Measurements from ENCODE around the gene CBFA2T2.
"Not testable (repeated sequence)": the region's sequence is repeated elsewhere in the genome, so short reads cannot be mapped to it uniquely, and the experiment has no call there.

The CBFA2T2 gene

DNA sequence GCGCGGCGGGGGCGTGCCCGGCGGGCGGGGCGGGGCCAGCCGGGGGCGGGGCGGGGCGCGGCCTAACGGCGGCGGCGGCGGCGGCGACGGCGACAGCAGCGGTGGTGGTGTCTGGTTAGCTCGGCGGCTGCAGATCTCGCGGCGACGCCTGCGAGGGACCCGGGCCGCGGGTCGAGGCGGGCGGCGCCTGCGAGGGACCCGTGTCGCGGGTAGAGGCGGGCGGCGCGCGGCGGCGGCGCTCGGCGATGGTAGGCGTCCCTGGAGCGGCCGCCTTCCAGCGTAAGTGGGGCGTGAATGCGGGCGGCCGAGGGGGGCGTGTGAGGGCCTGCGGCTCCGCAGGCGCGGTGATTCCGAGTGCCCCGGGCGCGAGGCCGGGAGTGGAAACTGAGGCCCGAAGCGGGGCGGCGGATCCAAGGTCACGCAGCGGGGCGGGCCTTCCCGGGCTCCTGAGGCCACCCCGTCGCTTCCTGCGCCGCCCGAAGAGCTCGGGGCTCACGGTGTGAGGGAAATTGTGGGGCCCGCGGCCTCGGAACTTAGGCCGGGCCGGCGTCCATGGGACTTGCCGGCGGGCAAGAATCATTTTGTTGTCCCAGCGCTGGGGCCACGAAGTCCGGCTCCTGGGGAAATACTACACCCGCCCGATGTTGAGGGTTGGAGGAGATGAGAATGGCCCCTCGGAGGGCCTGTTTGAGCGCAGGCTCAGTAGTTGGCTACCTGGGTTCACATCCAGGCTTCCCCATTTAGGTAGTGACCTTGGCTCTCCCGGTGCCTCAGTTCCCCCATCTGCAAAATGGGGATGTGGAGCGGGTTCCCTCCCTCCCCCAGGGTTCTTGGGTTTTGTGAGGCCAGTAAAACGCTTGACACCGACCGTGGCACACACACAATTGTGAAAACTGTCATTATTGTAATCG, at the start of gene CBFA2T2:
Gene CBFA2T2, plus strand, starts transcription at position 74 of the 911 bp plus-strand sequence. Its CDS starts 172 bp downstream, at position 246.
- no peak for DNase-seq (ENCODE audit: low read depth)

DNA sequence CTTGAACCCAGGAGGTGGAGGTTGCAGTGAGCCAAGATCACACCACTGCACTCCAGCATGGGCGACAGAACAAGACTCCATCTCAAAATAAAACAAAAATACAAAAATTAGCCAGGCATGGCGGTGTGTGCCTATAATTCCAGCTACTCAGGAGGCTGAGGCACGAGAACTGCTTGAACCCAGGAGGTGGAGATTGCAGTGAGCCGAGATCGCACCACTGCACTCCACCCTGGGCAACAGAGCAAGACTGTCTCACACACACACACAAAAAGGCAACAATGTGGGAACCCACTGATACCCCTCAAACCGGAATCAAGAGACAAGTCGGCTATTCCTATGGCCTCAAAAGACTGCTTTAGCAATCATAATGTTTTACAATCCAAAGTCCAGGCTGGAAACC, 49.3 kb upstream of the CBFA2T2 start:
- DNase-seq (ENCODE audit: low read depth) = not testable (repeated sequence)

DNA sequence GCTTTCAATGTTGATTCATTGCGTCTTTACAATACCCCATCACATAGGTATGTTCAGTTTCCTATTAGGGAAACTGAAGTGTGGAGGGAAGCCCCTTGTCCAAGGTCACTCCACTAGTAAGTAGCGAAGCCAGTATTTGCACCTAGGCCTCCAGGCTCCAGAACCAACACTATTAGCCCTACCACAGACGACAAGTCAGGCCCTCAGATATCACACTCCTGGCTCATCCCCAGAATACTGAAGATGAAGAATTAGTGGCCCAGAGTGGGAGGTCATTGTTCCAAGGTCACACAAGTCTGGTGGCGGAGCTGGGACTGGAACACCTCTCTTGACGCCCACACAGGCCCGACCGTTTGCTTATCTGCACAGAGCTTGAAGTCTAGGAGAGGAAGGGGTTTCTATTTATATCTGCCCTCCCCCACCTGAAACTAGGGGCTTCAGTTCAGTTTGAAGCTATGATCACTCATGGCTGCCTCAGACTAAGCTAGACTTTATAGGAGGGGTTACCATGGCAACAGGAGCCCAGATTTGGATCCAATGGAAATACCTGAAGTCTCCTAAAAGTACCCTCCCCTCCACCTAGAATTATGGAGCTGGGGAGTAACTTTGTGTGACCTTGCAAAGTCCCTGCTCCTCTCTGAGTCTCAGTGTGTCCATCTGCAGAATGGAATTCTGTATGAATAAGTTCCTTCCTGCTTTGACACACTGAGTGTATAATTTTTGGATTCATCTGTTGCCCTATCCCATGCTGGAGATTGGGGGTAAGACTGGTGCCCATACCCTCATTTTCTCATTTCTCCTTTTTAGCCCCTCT, 48.5 kb upstream of the CBFA2T2 start:
- DNase-seq (ENCODE audit: low read depth) = no peak

DNA sequence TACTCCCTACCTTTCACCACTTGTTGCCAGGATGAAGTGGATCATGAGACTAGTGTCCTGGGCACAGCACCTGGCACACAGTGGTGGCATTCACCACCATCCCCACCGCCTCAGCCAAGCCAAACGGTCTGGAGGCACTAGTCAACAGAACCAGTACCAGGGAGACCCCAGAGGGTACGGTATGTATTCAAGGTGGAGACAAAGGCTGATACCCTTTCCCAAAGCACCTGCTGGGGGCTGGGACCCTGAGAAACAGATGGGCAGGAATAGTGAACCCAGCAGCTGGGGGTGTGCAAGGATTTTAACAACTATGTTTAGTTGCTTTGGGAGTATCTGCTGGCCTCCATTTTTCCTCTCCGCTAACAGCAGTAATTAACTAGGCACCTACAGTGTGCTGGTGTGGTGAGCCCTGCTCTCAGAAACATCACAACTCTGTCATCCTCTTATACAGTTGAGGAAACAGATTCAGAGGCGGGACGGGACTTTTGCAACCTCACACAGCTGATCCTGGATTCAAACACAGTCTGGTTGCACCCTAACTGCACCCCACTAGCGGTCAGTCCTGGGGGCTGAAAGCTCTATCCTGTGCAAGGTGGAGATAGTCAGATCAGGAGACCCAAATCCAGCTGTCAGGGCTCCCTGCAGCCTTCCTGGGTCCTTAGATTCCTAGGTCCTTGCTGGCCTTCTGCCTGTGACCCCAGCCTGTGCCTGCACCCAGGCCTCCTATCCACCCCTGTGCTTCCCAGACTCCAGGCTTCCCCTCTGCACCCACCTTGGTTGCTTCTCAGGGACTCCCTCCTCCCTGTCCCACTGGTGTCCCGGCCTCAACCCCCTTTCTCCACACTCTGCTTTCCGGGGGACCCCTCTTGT, 47.5 kb upstream of the CBFA2T2 start:
- no peak for DNase-seq (ENCODE audit: low read depth)

DNA sequence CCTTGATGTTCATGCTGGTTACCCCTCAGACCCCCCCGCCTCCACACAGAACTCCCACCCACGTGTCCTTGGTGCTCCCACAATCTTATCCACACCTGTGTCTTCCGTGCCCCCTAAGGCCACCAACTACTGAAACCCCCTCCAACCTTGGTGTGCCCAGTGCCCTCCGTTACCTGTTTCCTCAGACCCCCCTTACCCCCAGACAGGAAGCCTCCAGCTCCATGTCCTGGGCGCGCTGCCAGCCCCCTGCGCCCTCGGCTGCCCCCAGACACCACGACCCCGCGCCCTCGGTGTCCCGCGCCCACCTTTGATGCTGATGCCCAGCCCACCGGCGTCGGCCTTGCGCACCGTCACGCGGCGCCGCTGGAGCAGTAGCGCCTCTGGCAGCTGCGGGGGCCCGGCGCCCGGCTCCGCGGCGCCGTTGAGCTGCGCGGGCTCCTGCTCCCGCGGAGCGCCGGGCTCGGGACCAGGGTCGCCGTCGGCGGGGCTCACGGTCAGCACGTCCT, 46.8 kb upstream of the CBFA2T2 start:
- no peak for DNase-seq (ENCODE audit: low read depth)

DNA sequence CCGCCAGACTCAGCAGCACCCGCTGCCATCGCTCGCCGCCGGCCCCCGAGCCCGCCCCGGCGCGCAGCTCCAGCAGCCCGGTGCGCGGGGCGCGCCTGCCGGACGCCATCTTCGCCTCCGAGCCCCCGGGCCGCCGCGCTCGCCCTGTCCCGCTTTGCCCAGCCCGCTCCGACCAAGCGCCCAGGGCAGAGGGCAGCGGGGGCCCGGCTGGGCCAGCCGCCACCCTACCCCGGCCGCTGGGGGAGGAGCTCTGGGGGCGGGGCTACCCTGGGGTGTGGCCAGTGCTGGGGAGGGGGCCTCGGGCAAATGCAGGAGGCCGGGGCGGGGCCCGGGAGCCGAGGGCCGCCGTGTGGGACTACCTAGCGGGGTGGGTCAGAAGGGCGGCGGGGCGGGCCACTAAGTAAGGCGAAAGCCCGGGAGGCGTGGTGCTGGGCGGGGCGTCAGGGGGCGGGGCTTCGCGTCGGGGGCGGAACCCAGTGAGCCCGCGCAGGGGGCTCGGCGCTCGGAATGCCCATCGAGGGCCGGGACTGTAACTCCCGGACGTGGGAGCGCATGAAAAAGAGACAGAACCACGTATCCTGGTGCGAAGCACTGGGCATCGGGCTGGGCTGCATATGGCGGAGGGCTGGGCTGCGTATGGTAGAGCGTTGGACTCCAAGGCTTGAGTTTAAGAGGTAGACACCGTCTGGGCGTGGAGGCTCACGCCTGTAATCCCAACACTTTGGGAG, 46.2 kb upstream of the CBFA2T2 start, which contains the start of gene SNTA1:
Gene SNTA1, minus strand, starts transcription at position 252 of the 728 bp plus-strand sequence. Its CDS starts 143 bp downstream, at position 109.
- DNase-seq (ENCODE audit: low read depth) = peak; percentile 83

DNA sequence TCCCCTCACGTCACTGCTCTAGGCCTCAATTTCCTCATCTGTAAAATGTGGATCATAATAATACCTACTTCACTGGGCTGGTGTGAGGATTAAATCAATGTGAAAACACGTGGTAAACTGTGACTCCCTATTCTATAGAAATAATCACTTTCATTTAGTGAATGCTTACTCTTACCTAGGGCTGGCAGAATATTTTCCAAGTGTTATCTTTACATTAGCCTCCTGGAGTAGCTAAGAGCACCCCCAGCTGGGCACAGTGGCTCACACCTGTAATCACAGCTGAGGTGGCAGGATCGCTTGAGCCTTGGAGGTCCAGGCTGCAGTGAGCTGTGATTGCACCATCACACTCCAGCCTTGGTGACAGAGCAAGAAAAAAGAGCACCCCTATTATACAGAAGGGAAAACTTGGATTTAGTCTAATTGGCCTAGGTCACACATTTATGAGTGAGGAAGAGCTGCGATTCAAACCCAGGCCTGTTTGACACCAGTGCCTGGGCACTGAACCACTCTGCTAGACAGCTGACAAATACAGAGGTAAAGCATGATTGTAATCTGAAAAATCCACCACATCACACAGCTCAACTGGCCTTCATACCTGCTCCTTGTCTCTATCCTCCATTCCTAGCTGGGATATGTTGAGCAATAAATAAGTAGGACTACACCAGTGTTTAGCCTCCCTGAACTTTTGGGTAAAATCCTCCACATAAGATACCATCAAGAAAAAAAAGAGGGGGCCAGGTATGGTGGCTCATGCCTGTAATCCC, 44.9 kb upstream of the CBFA2T2 start:
- DNase-seq (ENCODE audit: low read depth) = no peak

DNA sequence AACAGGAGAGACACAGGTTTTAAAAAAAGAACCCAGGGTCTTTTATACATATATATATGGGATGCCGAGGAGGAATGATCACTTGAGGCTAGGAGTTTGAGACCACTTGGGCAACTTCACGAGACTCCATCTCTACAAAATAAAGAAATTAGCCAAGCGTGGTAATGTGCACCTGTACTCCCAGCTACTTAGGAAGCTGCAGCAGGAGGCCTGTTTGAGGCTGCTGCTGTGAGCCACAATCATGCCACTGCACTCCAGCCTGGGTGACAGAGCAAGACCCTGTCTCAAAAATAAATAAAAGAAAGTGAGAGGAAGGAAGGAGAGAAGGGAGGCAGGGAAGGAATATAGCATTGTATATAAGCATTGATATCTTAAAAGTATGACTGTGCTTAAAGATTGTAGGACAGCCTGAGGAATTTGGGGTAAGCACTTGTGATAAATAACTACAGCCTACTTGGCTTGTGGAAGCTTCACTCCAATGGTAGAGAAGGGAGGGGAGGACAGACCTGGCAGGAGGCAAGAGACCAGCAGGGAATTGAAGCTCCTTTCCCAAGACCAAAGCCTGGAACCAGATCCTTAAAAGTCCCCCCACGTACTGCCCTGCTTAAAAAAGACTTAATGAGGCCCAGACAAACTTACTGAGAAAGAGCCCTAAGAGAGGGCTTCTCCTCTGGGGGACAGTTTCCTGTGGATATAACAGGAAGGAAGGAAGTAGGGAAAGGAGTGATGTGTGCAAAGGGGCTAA, 43.8 kb upstream of the CBFA2T2 start:
- DNase-seq (ENCODE audit: low read depth) = no peak

DNA sequence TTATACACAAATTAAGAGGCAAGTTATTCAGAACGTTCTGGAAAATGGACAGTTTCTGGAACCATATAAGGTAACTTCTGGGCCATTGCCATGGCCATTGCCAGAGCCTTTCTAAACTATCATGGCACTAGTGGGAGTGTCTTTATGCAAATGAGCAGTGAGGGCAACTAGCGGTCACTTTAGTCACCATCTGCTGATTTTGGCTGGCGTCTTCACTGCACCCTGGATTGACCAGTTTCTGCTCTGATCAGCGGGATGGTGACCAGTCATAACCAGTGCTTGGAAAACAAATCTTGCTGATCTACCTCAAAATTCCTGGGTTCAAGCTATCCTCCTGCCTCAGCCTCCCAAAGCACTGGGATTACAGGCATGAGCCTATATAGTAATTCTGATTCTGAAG, 39.0 kb upstream of the CBFA2T2 start:
- no peak for DNase-seq (ENCODE audit: low read depth)

DNA sequence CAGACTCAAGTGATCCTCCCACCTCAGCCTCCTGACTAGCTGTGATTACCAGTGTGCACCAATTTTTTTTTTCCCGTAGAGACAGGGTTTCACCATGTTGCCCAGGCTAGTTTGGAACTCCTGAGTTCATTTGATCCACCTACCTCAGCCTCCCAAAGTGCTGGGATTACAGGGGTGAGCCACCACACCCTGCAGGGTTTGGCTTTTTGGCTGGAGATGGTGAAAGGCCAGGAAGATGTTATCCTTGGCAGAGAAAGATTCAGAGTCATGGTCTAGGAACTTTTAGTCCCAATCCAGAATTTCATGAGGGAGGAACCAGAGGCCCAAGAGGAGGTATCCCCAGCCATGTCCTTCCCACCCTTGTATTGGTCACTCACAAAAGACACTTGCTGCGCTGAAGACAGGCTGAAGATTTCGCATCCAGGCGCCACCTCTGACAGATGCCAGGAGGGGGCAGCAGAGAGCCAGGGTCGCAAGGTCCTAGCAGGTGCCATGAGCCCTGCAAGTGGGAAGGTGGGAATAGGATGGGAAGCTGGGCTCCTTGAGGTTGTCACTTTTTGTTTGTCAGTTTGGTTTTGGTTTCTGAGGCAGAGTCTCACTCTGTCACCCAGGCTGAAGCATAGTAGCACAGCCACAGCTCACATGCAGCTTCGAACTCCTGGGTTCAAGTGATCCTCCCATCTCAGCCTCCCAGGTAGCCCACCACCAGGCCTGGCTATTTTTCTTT, 32.8 kb upstream of the CBFA2T2 start:
- peak; percentile 72 for DNase-seq (ENCODE audit: low read depth)

DNA sequence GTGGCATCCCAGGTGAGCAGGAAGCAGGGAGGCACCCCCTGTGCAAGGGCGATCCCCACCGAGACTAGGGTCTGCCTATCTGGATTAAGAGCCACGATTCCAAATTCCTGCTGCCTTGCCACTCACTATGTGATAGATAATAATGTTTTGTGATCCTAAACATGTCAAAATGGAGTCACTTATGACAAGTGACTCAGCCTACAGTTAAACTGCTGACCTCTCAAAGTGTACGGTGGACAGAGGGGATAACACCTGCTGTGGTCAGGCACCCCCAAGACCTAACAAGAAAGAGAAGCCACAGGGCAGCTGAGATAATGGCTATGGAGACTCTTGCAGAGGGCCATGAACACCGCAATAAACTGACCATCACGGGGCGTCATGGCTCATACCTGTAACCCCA, 30.3 kb upstream of the CBFA2T2 start:
- DNase-seq (ENCODE audit: low read depth) = no peak

DNA sequence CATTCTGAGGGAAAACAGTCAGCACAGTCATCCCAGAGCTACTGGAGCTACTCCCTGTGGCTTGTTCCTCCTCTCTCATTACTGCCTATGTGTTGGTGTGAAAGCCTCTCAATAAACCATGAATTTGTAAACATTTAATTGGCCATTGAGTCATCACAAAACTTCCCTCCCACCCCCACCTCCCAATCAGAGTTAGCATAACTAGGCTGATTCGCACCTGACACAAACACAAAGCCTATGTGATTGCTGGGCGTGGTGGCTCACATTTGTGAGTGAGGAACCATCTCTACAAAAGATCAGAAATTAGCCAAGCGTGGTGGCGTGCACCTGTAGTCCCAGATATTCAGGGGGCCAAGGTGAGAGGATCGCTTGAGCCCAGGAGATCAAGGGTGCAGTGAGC, 29.2 kb upstream of the CBFA2T2 start:
- DNase-seq (ENCODE audit: low read depth) = no peak

DNA sequence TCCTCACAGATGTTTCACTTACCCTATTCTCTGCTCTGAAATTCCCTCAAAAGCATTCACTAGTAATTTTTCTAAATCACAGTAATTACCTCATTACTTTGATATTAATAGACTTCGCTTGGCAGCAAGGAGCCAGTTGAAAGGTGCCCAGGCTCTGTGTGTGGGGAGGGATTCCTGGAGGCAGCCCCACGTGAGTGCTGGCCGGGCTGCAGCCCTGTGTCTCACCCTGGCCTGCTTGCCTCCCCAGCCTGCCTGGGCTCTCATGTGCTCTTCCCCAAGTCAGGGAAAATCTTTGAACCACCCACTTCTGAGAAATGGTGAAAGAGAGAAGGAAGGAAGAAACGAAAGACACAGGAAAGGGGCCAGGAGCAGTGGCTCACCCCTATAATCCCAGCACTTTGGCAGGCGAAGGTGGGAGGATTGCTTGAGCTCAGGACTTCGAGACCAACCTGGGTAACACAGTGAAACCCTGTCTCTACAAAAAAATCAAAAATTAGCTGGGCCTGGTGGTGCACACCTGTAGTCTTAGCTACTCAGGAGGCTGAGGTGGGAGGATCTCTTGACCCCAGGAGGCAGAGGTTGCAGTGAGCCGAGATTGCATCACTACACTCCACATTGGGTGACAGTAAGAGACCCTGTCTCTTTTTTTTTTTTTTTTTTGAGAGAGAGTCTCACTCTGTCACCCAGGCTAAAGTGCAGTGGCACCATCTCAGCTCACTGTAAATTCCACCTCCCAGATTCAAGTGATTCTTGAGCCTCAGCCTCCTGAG, 26.4 kb upstream of the CBFA2T2 start:
- DNase-seq (ENCODE audit: low read depth) = no peak

DNA sequence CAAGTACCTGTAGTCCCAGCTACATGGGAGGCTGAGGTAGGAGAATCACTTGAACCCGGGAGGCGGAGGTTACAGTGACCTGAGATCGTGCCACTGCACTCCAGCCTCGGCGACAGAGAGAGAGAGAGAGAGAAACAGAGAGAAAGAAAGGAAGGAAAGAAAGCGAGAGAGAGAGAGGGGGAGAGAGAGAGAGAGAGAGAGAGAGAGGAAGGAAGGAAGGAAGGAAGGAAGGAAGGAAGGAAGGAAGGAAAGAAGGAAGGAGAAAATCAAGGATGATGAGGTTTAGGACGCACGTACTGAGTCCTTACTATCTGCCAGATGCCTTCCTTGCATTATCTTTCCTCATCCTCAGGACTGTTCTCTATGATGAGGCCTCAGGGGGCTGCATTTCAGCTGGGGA, 25.1 kb upstream of the CBFA2T2 start:
- not testable (repeated sequence) for DNase-seq (ENCODE audit: low read depth)

DNA sequence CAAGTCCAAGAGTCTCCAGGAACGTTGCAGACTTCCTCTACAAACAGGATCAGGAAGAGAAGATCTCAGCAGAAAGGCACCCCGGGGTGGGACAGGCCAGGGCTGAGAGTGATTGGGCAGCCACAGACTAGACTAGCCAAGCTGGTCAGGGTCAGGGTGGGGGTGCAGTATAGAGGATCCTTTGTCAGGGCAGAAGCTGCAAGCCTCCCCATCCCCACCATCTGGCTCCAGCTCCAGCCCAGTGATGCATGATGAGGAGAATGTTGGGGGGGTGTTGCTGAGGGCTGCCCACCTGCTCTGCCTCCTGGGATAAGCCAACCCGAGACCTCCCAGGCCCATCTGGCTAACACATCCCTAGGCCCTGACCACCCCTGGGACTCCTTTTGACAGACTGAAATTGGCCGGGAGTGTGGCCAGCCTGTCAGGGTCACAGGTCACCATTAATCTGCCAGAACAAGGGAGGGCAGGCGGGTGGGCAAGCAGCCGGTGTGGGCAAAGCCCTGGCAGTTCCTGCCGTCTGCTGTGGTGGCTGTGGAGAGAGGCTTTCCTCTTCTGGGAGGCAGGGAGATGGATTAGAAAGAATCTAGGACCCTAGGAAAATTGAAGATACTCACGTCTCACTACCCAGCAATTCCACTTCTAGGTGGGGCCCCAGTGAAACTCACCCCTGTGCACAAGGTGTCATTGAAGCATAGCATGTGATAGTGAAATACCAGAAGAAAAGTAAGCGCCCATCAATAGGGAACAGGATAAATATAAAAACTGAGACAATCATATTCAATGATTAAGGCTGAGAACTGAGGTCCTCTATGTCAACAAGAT, 24.2 kb upstream of the CBFA2T2 start:
- no peak for DNase-seq (ENCODE audit: low read depth)

DNA sequence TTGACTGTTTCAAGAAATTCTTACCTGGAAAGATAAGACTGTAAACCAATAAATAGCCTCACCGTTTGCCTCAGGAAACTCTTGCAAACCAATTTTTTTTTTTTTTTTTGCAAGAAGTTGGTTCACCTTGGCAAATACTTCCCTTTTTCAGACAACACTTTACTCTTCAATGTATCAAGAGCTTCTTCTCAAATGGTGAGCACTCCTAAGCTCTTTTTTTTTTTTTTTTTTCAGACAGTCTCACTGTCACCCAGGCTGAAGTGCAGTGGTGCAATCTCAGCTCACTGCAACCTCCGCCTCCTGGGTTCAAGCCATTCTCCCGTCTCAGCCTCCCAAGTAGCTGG, 23.6 kb upstream of the CBFA2T2 start:
- DNase-seq (ENCODE audit: low read depth) = no peak

DNA sequence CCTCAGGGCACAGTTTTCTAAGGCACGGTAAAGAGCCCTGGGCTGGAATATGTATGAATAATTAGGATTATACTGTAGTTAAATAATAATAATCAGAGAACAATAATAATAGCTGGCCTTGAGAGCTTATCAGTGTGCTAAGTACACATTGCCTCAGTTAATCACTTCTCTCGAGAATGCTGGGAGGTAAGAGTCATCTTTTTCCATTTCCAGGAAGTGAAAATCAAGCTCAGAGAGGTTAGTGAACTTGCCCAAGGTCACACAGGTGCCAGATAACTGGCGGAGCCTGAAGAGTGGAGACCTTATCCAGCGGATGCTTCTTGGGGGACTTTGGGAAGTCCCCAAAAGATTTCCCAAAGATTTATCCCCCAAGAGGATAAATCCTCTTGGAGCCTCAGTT, 19.4 kb upstream of the CBFA2T2 start:
- no peak for DNase-seq (ENCODE audit: low read depth)
